GM18873 (cell line): ENCODE data around the gene COMMD8.
"Not testable (repeated sequence)": the region's sequence is repeated elsewhere in the genome, so short reads cannot be mapped to it uniquely, and the experiment has no call there.

Source experiments
- ATAC-seq: cut with Tn5 transposase; IDR thresholded peaks from one replicate; pipeline ENCODE4 v1.9.1; 2021; ENCODE audit warnings: mild to moderate bottlenecking, moderate library complexity, moderate number of reproducible peaks; ENCODE audit not compliant: unreplicated experiment, low FRiP score

The COMMD8 gene

GRCh38 chr4:47463235-47463956, at the start of gene COMMD8:
COMMD8 (minus strand) TSS chr4:47463702; CDS start chr4:47463651, 51 bp downstream.
- ATAC-seq = peak; percentile 91

- peak; percentile 96 for ATAC-seq
Observed at GRCh38 chr4:47510506-47511143, 47.1 kb upstream of the COMMD8 start.

GRCh38 chr4:47505666-47506065, 42.2 kb upstream of the COMMD8 start:
- no peak for ATAC-seq

DNA sequence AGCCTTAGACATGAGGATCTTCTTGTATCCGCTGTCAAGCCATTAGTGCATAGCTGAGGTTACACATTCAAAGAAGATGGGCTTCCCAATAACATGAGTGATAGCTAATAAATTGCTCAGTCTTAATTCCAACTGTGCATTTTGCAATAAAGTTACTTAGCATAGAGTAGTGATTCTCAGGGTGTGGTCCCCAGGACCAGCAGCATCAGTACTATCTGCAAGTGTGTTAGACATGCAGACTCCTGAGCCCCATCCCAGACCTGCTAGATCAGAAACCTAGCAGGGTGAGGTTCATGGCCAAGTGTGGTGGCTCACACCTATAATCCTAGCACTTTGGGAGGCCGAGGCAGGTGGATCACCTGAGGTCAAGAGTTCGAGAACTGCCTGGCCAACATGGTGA, 41.6 kb upstream of the COMMD8 start:
- no peak for ATAC-seq

DNA sequence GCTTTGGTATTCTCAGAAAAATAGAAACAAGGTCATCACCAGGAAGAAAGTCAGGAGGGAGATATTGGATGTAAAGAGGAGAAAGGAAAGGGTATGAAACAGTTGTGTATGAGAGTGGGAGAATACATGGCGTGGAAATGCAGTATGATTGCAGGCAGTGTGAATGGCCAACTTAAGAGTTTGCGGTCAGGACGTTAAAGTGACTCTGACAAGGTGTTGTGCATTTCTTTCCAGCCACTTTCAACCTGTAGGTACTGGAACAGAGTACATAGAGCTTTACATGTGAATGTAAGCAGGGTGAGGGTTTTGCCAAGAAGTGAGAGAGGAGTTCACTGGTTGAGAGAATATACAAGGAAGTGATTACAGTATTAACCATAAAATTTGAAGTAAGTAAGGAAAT, 37.3 kb upstream of the COMMD8 start:
- ATAC-seq = no peak

- no peak for ATAC-seq
Observed at GRCh38 chr4:47499700-47500099, 36.2 kb upstream of the COMMD8 start.

- ATAC-seq = no peak
Observed at GRCh38 chr4:47498899-47499298, 35.4 kb upstream of the COMMD8 start.

GRCh38 chr4:47494124-47494430, 30.6 kb upstream of the COMMD8 start:
- ATAC-seq = no peak

DNA sequence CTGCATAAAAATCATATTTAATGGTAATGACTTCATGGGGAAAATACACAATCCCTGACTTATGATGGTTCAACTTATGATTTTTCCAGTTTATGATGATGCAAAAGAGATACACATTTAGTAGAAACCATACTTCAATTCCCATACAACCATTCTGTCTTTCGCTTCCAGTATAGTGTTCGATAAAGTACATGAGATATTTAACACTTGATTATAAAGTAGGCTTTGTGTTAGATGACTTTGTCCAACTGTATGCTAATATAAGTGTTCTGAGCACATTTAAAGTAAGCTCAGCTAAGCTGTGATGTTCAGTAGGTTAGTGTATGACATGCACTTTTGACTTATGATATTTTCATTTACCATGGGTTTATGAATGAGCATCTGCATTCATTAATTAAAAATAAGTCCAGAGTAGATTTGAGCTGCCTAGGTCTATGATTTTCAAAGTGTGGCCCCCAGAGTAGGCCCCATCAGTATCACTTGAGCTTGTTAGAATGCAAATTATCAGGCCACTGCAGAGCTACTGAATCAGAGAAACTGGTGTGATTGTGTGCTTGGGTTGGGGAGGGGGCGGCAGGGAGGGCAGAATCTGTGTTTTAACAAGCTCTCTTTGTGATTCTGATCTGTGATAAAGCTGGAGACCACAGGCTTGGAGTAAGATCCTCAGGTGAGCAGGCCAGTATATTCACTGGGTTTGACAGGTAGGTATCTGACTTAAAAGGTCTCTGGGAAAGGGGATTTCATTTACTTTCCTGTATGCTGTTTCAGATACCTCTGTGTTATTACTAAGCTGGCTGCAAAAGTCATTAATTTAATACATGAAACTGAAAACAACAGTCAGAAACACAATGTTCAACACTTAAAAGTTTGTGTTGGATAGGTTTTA, 30.0 kb upstream of the COMMD8 start:
- no peak for ATAC-seq

DNA sequence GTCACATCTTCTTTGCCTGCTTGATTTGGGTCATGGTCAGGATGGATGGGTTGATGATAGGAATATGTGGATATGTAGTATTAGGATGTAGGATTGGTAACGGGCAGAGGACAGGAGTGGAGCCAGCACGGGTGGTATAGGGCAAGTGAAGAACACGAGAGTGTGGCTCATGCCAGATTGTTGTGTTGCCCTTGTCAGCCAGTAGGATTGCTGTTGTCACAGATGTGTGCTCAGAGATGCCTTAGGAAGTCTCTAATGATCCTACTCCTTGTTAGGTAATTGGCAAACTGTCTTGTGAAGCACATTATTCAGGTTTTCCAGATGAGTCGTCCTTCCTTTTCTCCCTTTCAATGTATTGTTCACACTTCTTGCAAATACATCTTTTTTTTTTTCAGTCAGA, 27.0 kb upstream of the COMMD8 start:
- ATAC-seq = peak; percentile 78

- ATAC-seq = no peak
Observed at GRCh38 chr4:47488706-47489105, 25.2 kb upstream of the COMMD8 start.

- ATAC-seq = not testable (repeated sequence)
Observed at GRCh38 chr4:47486727-47487126, 23.2 kb upstream of the COMMD8 start.

GRCh38 chr4:47486231-47486673, 22.8 kb upstream of the COMMD8 start:
- no peak for ATAC-seq

GRCh38 chr4:47485768-47486167, 22.3 kb upstream of the COMMD8 start:
- no peak for ATAC-seq

- ATAC-seq = peak; percentile 95
Observed at GRCh38 chr4:47485047-47485692, 21.7 kb upstream of the COMMD8 start, which contains the start of gene ATP10D. ATP10D (plus strand) TSS chr4:47485275; CDS start chr4:47512541, 27,266 bp downstream.

DNA sequence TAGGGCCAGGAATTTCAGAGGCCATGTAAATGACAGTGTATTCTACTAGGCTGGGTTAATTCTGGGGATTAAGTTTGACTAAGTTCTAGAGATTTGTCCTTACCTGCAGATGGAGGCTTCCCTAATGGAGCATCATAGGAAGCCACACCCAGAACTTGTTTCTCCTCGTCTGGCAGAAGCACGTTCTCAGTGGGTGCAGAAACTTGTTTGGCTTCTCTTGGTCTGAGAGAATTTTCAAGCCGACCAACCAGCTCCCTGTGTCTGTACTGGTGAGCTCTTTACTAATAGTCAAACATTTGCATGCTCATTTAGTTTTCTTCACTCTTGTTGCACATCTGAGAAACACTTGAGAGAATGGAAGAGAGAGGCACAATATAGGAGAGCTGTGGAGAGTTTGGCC, 20.7 kb upstream of the COMMD8 start:
- peak; percentile 34 for ATAC-seq

DNA sequence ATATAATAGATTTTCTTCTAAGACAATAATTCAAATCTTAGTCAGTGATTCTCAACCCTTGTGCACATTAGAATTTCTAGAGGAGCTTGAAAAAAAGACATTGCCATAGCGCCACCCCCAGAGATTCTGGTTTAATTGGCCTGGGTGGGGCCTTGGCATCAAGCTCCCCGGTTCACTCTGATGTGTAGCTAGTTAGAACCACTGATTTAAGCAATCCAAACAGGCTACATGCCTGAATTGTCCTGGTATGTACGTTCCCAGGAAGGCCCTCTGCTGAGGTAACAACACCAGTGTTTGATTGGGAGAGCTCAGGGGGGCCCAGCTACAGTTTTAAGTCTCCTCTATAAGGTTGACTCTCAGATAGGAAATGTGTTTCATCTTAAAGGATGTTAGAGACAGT, 20.2 kb upstream of the COMMD8 start:
- no peak for ATAC-seq

- no peak for ATAC-seq
Observed at GRCh38 chr4:47482326-47482725, 18.8 kb upstream of the COMMD8 start.

- no peak for ATAC-seq
Observed at GRCh38 chr4:47478804-47479203, 15.3 kb upstream of the COMMD8 start.

DNA sequence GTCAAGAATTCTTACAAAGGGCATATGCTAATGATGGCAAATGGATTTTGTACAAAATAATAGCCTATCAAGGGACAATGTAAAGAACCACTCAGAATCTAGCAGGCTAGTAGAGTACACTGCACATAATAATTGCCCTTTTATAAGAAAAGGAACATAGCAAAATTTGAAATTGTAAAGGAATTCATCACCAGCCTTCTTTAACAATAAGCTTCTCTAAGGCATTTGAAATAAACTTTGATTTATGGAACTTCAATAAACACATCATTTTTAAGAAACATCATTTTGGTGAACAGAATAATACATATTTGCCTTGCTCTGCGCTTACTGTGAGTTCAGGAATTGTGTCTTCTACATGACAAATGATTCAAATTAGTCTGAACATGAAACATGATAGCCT, 11.9 kb upstream of the COMMD8 start:
- ATAC-seq = no peak

DNA sequence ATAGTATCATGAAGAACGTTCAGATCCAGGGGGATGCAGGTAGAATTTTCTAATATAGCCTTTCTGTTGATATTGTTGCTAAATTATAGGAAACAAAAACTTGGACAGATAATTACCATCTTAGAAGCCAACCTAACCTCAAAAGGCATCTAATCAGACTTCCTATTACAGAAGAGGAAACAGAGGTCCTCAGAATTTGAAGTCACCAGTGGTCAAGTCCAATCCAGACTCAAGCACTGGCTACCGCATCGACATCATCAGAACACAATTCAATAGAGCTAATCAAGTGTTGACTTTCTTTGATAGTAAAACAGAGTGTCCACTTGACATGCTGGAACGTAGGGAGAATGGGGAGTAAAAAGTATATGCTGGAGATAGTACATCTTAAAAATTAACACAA, 11.3 kb upstream of the COMMD8 start:
- no peak for ATAC-seq
